C4-2B (cell line): Measurements from ENCODE around the gene C2CD4C.

Experiments used
- CTCF ChIP-seq: fragments of 450-650 bp; conservative IDR thresholded peaks from 2 replicates; pipeline ENCODE4 v1.5.1; 2017; ENCODE audit warnings: mild to moderate bottlenecking
- ZFX ChIP-seq: fragments of 450-650 bp; IDR thresholded peaks from 2 replicates; pipeline ENCODE4 v1.6.1; 2017

- no peak for TF ChIP-seq CTCF
- no peak for TF ChIP-seq ZFX
Measured at GRCh38 chr19:389255-389934, 19.6 kb downstream of the C2CD4C start.
